PFSK-1 (cell line): ENCODE data around the gene ACP1.

Experiments
- FOXP2 ChIP-seq: optimal IDR thresholded peaks from 2 replicates; pipeline ENCODE3; 2011; ENCODE audit warnings: borderline replicate concordance, control low read depth, inconsistent platforms; ENCODE audit not compliant: insufficient read depth; ENCODE audit errors: extremely low read length, extremely low read depth
- TAF1 ChIP-seq: IDR thresholded peaks from 2 replicates; pipeline ENCODE4 v1.6.1; 2012; ENCODE audit warnings: low read length, control low read depth, borderline replicate concordance; ENCODE audit not compliant: insufficient read depth
- TF ChIP-seq, protein P1 (sequence below), 2 experiments: IDR thresholded peaks; 2 replicates each; pipeline versions ENCODE4 v1.6.1 to v1.8.0; 2011 to 2012; ENCODE audit warnings: low read depth in 2 of 2, low read length in 2 of 2, control low read depth in 1 of 2, inconsistent platforms in 1 of 2, mild to moderate bottlenecking in 1 of 2, moderate library complexity in 1 of 2; ENCODE audit not compliant: insufficient read depth in 1 of 2

- TF ChIP-seq TAF1 (no peak), FOXP2 (no peak)
- TF ChIP-seq, protein P1, sequence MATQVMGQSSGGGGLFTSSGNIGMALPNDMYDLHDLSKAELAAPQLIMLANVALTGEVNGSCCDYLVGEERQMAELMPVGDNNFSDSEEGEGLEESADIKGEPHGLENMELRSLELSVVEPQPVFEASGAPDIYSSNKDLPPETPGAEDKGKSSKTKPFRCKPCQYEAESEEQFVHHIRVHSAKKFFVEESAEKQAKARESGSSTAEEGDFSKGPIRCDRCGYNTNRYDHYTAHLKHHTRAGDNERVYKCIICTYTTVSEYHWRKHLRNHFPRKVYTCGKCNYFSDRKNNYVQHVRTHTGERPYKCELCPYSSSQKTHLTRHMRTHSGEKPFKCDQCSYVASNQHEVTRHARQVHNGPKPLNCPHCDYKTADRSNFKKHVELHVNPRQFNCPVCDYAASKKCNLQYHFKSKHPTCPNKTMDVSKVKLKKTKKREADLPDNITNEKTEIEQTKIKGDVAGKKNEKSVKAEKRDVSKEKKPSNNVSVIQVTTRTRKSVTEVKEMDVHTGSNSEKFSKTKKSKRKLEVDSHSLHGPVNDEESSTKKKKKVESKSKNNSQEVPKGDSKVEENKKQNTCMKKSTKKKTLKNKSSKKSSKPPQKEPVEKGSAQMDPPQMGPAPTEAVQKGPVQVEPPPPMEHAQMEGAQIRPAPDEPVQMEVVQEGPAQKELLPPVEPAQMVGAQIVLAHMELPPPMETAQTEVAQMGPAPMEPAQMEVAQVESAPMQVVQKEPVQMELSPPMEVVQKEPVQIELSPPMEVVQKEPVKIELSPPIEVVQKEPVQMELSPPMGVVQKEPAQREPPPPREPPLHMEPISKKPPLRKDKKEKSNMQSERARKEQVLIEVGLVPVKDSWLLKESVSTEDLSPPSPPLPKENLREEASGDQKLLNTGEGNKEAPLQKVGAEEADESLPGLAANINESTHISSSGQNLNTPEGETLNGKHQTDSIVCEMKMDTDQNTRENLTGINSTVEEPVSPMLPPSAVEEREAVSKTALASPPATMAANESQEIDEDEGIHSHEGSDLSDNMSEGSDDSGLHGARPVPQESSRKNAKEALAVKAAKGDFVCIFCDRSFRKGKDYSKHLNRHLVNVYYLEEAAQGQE (IDR thresholded peaks at IDR 0.05; ENCODE audit: insufficient read depth in 1 of 2, low read depth in 2 of 2, low read length in 2 of 2), result no peak
These were observed 2.6 kb upstream of the ACP1 start for GRCh38 chr2:262117-262516.
